ENCODE data around the gene ZCCHC9.
"Not testable (repeated sequence)": the region's sequence is repeated elsewhere in the genome, so short reads cannot be mapped to it uniquely, and the experiment has no call there.

The ZCCHC9 gene

DNA sequence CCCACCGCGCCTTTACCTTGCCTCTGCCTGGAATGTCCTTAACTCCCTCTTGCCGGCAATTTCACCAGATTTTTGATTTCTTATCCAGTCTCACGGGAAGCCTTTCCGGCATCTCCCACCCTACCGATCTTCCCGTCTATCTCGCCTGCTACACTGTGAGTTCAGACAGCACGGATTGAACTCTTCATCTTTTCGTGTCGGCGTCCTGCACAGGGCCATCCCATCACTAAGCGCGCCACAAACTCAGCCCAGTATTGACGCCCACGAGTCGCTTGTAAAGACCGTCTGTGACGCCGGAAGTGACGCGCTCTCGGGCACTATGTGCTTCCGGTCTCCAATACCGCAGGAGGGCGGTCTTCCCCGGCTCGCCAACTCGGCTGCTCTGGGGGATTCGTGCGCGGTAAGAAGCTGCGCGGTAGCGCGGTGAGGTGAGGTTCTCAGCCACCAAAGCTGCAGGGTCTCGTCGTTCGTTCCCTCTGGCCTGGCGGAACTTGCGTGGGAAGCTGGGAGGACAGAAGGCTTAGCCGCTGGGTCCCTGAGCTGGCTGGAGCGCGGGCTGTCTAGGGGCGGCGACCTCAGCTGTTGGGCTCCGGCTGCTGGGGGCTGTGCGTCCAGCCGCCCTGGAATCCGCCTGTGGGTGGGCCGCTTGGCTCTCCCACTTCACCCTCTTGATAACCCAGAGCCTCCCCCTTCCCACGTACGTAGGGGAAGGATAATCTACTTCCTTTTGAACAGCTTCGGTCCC lies at the start of gene ZCCHC9:
Gene ZCCHC9, plus strand, starts transcription at position 317 of the 745 bp plus-strand sequence. CDS start 3,171 bp downstream, outside the sequence.
- DNase-seq = peak; percentile 96 to 97

DNA sequence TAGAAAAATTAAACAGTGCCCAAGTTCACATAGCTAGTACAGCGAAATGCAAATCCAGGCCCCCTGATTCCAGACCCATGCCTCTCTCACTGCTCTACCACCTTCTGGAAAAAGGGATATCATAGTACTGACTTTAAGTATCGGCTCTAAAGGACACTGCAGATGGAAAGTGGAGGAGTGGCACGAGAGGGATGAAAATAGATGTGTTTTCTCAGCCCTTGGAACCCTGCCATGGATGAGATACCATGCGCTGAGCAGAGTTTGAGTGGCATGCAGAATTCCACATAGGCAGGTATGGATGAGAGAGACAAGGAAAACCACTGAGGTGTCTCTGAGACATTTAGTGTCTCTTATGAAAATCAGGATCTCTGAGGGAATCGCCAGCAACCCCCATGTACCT lies 49.5 kb upstream of the ZCCHC9 start:
- no peak for DNase-seq

DNA sequence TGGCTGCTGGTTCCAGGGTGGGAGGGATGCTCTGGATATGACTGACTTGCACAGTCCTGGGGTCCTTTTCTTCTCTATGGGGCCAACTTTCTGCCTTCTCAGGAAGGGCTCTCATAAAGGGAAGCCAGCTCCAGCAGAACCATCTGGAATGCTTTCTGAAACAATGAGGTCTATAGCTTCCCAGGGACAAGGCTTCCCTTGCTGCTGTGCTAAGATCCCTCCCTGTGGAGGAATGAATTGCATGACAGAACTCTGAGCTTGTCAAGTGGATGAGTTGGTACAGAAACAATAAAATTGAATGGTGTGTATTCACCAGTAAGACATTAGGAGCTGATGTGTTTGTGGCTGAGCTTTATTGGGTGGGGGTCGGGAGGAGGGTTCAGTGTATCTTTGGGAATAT lies 48.5 kb upstream of the ZCCHC9 start:
- DNase-seq = no peak

DNA sequence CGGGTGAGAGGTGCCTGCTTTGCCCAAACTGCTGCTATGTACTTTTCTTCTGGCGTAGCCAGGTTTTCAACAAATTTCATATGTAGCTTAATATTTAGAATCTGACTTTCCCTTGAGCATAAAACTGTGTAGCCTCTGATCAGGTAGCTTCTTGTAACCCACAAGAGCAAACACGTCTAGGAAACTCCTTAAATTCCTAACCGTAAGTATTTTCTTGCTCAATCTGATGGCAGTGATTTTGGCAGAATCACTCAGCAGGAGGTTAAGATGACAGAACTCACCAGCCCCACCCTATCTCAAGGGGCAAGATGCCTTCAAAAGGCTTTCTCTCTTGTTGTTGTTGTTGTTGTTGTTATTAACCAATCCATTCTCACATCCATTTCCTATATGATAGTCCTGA lies 47.5 kb upstream of the ZCCHC9 start:
- no peak for DNase-seq

GRCh38 chr5:81254886-81255559 lies 46.4 kb upstream of the ZCCHC9 start:
- DNase-seq = no peak

DNA sequence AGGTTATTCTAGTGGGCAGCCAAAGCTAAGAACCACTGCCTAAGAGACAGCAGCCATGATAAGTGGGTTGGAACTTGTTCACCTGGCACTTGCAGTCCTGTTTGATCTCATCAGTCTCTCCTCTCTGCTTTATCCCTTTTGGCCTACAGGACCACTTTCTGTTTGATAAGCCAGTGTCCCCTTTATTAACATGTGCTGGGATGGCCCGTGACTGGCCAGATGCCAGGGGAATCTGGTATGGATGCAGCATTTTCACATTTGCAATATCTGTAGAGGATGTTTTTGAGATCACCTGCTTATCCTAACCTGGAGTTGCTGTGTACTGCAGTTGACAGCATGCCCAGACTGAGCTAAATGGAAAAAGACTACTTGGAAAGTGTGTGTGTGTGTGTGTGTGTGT lies 44.6 kb upstream of the ZCCHC9 start:
- DNase-seq = no peak

- DNase-seq = not testable (repeated sequence)
These were observed 38.6 kb upstream of the ZCCHC9 start for GRCh38 chr5:81262796-81263195.

- no peak for DNase-seq
These were observed 36.3 kb upstream of the ZCCHC9 start for GRCh38 chr5:81265101-81265500.

GRCh38 chr5:81268521-81269196 lies 32.7 kb upstream of the ZCCHC9 start:
- DNase-seq = peak in 1 of 2 experiments; percentile 41

DNA sequence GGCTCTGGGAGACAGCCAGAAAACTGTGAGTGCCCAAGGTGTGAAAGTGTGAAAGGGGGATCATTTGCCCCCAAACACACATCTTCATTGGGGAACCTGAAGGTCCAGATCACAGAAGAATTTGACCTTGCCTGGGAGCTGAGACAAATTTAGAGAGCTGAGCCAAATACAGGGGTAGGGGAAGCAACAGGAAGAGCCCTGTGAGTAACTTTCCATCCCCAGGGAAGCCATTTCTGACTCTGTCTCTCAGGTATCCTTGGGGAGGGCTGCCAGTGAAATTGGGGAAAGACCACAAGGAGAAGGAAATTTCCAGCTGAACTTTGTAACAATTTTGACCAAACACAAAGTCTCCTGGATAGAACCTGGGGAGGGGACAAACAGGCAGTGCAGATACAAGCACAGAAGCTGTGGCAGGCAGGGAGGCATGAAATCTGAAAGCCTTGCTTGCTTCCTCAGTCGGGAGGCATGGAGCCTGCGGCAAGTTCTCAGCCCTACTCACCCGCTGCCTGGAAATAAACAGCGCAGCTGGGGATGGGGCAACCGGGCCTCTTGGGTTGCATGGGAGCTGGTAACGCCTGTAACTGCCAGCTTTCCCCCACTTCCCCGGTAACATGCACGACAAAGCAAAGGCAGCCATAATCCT lies 31.5 kb upstream of the ZCCHC9 start:
- no peak for DNase-seq

- not testable (repeated sequence) for DNase-seq
These were observed 30.9 kb upstream of the ZCCHC9 start for GRCh38 chr5:81270394-81271027.

- no peak for DNase-seq
These were observed 17.4 kb upstream of the ZCCHC9 start for GRCh38 chr5:81283976-81284375.

DNA sequence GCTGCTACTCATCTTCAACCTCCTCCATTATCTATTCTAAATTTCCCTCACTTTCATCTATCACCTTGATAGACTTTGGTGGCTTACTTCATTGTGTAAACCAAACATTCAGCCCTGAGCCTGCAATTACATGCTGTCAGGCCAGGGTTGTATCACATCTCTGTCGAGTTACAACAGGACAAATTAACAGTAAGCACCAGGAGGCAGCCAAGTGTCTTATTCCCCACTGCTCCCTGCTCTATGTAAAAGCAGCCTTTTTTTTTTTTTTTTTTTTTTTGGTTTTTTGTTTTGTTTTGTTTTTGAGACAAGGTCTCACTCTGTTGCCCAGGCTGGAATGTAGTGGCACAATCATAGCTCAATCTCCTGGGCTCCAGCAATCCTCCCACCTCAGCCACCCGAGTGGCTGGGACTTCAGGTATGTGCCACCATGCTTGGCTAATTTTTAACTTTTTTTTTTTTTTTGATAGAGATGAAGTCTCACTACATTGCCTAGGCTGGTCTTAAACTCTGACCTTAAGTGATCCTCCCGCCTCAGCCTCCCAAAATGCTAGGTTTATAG lies 15.2 kb upstream of the ZCCHC9 start:
- DNase-seq = no peak

- DNase-seq = no peak
These were observed 13.4 kb upstream of the ZCCHC9 start for GRCh38 chr5:81288021-81288433.

- DNase-seq = no peak
These were observed 11.2 kb upstream of the ZCCHC9 start for GRCh38 chr5:81290146-81290545.

DNA sequence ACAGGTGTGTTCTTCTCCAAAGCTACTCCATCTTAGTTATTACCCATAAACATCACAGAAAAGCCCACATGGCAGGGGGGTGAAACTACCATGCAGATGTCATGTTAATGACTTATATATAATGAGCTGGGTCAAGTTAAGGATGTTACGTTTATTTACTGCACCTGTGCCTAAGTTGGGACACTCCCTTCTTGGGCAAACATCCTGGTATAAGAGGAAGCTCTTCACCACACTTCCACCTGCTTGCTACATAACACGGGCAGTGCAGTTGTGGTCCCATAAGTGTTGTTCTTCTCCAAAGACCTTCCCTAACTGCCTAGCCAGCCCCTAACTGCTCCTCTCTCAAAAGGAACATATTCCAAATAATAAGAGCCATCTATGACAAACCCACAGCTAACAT lies 9.3 kb upstream of the ZCCHC9 start:
- DNase-seq = no peak

- DNase-seq = not testable (repeated sequence)
These were observed 7.4 kb upstream of the ZCCHC9 start for GRCh38 chr5:81294021-81294420.

DNA sequence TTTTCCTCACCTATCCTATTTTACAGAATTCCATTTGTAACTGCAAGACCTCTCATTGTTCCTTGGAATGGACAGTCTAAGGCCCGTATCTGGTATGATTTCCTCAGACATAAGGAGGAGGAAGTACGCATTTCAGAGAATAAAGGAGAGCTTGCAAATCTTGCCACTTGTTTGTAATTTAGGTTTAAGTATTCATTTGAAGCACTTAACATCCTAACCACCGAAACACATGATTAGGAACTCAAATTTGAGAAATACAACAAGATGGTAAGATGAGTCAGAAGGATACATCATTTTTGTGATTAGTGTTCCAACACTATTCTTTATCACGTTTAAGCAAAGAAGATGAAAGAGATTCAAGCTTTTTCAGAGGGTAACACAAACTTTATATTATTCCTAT lies 3.9 kb upstream of the ZCCHC9 start:
- DNase-seq = no peak

DNA sequence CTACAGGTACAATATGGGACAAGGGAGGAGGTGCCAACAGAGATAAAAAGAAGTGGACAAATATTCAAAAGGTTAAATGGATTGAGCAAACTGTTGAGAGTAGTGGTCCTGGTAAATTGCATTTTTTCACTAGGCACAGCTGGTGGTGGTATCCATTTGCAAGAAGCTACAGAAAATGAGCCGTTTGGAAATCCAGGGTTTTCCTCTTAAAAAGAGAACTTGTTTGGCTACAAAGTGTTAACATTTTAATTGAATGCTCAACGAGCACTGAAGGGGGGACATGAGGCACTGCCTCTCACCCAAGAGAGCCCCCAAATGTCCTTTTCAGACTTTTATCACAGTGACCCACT lies 491 bp upstream of the ZCCHC9 start:
- DNase-seq = peak in 1 of 2 experiments; percentile 27

DNA sequence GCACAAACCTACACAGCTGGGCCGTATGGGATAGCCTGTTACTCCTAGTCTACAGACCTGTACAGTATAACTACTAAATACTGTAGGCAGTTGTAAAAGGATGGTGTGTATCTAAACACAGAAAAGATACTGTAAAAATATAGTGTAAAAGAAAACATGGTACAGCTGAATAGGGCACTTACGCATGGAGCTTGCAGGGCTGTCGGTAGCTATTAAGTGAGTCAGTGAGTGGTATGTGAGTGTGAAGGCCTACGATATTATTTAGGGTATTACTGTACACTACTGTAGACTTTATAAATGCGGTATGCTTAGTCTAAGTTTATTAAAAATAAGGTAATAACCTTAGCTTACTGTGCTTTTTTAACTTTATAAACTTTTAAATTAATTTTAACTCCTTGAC lies 1.2 kb downstream of the ZCCHC9 start:
- no peak for DNase-seq

- peak; percentile 18 to 36 for DNase-seq
These were observed 2.2 kb downstream of the ZCCHC9 start for GRCh38 chr5:81303563-81303962.

- no peak for DNase-seq
These were observed 4.4 kb downstream of the ZCCHC9 start for GRCh38 chr5:81305785-81306184.

GRCh38 chr5:81308836-81309235 lies 7.4 kb downstream of the ZCCHC9 start:
- no peak for DNase-seq

Data from SW 1271 (cell line).